IPS-18c (cell line): ENCODE measurements around the gene CSNK2B.

Source experiments
- H3K4me3 ChIP-seq: 2 replicates; pipeline ENCODE4 v1.7.0; 2013; ENCODE audit warnings: low read depth, mild to moderate bottlenecking, low read length, moderate library complexity; ENCODE audit not compliant: insufficient read depth
- H3K9me3 ChIP-seq: one replicate; pipeline ENCODE4 v1.6.1; 2013; ENCODE audit warnings: mild to moderate bottlenecking, low read length, moderate library complexity; ENCODE audit not compliant: control insufficient read depth, insufficient read depth

Gene CSNK2B

DNA sequence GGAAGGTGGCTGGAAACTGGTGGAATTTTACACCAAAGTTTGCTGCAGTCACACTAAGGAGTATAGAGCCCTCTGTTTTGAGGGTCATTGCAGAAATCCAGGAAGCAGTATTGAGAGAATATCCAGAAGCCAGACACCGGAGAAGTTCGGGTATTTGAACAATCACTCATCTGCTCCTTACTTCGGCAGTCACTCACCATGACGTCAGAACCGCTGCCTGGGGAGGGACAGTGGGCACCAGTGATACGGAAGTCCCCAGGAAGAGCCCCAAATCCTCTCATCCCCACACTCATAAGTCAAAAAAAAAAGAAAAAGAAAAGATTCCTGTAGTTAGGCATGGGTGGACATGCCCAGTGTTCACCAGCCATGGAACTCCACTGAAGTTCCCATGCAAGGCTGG, 11.0 kb downstream of the CSNK2B start:
- Histone ChIP-seq H3K4me3 (no peak overlapping the region), H3K9me3 (peaks cover 4% of the 10 kb centered on the region)

DNA sequence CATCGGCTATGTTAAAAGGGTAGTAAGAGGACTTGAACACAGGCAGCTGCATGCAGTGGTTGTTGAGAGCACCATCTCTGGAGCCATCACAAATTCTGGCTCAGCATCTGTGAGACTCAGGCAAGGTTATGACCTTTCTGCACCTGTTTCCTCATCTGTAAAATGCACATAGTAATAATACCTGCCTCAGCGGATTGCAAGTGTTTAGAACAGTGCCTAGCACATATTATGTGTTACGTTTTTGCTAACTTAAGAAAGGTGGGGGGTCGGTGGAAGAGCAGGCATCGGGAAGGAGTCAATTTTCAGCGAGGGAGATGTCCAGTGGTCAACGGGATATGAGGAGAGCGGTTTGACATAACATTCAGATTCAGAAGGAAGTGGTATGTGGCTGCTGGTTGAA, 12.1 kb downstream of the CSNK2B start:
- Histone ChIP-seq H3K9me3 (peaks cover 4% of the 10 kb centered on the region), H3K4me3 (no peak overlapping the region)

DNA sequence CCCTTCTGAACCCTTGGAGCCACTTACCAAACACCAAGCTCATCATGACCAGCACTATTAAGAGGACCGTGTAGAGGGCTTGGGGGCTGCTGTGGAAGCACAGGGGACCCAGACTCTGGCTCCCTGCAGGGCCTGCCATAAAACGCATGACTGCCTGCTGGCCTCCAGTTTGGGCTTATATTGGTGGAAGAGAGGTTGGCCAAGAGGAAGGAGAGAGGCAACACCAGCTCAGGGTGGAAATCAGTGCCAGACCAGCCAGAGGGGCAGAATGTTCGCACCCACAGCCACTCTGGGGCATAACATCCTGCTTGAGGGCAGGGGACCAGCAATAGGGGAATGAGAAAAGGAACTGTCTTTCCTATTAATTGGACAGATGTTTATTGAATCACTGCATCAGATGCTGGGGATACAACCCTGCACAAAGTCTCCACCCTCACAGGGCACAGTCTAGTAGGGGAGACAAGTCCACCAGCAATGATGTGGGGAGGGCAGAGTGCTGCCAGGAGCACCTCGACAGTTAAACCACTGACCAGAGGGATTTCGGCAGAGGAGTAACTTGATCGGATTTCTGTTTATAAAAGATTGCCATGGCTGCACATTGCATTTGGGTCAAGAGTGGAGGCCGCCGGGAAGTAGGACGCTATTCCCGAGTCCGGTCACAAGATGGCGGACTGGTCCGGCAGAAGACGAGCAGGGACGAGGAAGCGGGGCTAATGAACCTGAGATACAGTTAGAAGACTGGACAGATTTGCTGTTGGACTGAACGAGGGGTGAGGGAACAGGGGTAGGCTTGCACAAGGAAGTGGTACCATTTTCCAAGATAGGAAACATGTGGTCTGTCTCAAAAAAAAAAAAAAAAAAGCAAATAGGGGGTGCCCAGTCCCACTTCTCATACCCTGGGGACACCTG, 14.6 kb downstream of the CSNK2B start, which contains the start of gene LY6G5C:
LY6G5C (minus strand) TSS at position 842 of the 909 bp plus-strand sequence; CDS start at position 148, 694 bp downstream.
- Histone ChIP-seq H3K4me3 (peak within 1 kb of the TSS; percentile 50), H3K9me3 (peaks cover 4% of the 10 kb centered on the region)

DNA sequence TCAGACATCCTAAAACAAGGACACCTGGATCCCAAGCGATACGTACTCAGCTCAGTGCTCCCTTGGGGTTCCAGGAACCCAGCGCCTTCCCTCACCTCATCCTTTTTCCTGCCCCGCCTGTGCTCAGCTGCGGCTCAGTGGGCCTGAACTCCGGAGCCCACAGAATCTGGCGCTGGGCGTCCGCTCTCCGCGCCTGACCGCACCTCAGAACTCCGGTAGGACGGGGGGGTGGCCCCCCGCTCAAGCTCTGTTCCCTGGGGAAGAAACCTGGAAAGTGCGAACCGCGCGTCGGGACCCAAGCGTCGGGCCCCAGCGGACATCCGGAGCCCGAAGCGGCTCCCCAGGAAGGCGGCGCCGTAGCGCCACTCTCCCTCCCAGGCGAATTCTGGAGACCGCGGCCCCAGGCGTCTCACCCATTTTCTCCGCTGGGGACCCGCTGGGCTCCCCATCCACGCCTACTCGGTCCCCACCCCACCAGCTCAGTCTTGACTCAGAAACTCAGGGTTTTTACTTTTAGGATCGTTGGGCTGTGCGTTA, 15.3 kb downstream of the CSNK2B start:
- Histone ChIP-seq H3K9me3 (peaks cover 4% of the 10 kb centered on the region), H3K4me3 (peak overlapping the region; percentile 50)

DNA sequence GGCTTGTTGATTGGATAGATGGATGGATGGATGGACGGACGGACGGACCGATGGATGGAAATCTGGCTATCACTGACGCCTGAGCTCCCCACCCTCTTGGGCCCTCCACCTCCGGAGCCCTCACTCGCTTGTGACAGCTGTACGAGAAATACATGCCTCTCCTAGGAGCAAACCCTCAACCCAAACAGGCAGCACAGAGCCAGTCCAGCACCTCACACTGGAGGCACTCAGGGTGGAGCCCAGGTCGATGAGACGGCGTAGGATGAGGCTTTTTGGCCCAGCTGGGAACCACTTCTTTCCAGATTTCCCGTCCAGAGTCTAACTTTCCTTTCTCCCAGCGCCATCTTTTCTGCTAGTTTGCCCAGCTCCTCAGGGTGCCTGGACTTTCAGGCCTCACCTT, 17.7 kb downstream of the CSNK2B start:
- Histone ChIP-seq H3K4me3 (peak overlapping the region; percentile 52; the same call in 1 of the 2 replicates), H3K9me3 (no peaks in the 10 kb centered on the region)

DNA sequence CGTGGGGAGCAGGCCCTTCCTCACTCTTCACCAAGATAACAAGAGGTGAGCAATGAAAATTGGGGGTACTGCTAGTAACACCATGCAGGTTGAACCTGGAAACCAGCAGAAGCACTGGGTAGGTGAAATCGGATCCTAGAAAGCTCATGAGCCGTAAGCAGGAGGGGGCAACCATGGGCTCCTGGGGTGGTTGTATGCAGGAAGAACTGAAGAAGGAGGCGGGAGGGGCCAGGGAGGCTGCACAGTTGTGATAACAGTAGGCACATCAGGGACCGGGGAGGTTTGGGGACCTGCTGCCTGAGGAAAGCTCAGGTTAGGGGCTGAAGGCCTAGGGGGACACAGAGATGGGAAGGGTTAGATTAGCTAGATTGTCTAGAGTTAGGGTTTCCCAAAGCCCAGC, 20.6 kb downstream of the CSNK2B start:
- Histone ChIP-seq H3K9me3 (peaks cover 4% of the 10 kb centered on the region), H3K4me3 (no peak overlapping the region)

DNA sequence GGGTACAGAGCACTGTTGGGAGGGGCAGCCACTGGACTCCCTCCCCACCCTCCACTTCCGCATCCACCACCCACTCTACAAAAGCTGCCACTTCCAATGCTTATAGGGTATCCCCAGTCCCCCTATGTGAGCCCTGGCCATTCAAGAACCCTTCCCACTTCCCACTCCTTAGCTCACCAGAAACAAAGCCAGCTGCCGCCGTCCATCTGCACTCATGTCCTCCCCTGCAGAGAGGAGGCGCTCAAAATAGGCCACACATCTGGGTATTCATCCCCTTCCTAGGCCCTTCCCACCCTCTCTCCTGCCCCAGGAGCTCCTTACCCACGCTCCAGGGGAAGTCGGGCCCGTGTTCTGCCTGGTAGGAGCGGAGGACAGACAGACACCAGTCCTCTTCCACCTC, 21.4 kb downstream of the CSNK2B start:
- no peak overlapping the region for H3K4me3 ChIP-seq
- peaks cover 4% of the 10 kb centered on the region for H3K9me3 ChIP-seq

DNA sequence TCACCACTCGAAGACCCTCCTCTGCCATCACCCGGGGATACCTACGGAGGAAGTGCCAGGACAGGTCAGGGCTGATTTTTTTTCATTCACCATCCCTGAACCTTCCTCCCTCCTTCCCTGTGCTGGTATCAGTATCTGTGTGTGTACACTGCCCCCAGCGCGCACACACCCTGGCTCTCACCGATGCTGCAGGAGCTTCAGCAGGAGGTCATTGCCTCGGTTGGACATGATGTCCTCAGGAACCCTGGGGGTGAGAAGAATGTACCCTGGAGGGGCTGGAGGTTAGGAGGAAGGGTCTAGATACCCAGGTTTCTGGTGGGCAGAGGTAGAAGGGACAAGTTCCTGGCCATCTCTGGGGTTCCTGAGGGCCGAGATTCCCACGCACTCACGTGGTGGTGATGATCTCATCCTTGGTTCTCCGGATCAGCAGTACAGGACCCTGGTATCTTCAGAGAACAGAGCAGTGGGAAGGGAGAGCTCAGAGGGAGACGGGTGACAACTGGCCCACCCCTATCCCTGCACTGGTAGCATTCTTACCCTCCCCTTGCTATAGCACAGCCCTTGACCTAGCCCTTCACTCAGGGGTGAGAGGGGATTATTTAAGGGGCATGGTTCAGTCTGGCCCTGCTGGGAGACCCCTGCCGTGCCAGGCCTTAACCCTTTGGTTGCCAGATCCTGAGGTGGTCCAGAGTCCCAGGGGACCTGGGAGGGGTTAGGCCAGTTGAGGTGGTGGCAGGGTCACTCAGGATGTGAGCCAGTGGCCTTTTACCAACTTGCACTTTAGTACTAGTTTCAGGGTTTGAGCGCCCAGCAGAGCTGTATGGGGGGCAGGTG, 22.2 kb downstream of the CSNK2B start:
- no peak overlapping the region for H3K4me3 ChIP-seq
- H3K9me3 ChIP-seq = peaks cover 4% of the 10 kb centered on the region

DNA sequence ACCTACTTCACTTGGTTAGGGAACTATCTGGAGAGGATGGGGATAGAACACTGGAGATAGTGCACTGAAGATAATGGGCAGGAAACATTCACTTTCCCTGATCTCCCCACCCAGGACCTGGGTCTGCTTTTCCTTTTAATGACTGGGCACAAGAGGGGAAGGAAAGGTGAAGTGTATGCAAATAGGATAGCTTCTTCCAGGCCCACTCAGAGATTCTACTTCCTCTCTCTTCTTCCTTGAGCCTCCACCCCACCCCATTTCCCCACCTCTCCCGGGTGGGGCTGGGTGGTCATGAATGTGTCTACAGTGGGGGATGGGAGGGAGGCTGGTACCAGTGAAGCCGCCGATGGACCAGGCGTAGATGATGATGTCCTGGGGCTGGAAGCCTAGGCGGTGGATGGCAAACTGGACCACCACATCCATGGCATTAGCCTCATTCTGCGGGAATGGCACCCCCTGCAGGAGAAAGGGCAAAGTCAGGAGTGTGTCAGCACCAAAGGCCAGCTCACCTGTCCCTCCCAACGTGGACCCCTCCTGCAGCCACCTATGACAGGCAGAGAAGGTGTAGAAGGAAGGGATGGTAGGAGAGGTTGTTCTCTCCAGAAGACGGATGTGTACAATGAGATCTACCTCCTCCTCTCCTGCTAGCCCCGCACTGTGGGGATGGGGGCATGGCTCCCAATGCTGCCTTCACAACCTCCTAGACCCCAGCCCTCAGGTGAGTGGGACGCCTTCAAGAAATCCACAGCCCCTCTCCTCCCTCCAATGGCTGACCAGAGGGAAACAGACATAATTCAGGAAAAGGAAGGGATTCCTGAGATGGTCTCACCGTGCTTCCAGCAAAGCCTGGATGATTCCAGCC, 23.6 kb downstream of the CSNK2B start:
- peaks cover 4% of the 10 kb centered on the region for H3K9me3 ChIP-seq
- H3K4me3 ChIP-seq = no peak overlapping the region

DNA sequence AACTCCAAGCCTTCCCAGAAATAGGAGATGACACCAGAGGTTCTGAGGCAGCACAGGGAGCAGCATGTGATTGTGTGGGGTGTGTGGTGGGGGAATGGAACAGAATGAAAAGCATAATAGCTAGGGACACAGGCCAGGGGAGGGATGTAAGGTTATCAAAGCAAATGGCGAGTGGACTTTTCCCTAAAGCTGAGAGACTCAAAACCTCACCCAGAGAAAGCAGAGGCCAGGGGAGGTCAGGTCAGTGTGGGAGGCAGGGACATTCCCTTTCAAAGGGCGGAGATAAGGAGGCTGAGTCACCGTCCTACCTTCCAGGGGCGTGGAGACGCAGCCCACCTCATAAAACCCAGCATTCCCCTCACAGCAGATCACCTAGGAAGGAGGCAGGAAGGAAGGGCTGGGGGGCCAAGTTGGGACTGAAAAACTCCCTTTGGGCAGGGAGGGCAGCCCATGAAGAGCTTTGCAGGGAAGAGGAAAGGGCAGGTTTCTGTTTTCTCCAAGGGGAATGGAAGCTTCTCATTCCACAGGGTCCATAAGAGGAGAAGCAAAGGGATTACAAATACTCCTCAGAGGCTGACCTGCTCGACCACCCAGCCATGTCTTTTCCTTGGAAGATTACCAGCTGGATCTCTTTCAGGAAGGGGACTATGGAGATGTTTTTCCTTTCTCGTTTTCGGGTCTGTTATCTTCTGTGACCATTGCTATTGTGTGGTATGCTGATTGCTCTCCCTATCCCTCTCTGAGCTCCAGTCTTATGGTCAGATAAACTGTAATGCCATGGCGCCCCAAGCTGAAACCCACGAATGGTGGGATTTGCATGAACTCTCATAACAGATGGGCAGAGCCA, 24.6 kb downstream of the CSNK2B start:
- no peak overlapping the region for H3K4me3 ChIP-seq
- peaks cover 4% of the 10 kb centered on the region for H3K9me3 ChIP-seq

DNA sequence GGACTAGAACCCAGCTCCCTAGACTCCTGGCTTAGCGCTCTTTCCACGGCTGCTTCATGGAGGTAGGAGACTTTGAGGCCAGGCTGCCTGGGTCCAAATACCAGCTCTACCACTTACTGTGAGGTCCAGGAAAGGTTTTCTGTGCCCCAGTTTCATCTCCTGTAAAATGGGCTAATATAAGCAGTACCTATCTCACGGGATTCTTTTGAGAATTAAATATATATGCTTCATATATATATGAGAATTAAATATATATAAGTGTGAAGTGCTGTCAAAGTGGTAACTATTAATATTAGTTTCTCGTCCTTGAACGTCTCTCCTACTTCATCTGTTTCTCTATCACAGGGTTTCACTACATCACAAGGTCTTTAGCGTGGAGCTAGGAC, 25.2 kb downstream of the CSNK2B start:
- Histone ChIP-seq H3K4me3 (no peak overlapping the region), H3K9me3 (peaks cover 4% of the 10 kb centered on the region)

DNA sequence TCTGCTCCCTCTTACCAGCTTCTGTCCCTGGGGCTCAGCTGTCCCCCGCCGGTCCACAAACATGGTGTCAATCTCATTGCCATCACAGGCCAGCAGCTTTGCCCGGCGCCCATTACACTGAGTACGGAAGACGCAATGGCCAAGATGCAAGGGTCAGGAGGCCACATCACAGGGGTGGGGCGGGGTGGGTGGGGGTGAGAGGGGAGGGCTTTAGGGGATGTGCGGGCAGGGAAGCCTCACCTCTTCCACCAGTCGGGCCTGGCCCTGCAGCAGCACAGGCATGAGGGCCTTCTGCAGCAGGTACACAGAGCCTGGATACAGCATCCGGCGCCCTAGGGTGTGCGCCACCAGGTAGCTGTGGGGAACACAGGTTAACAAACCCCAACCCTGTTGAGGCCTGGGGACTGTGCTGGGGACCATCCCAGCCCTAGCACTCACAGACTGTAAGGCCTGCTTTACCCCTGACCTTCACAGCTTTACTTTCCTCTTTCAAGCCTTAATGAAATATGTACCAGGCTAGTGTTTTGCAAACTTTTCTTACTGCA, 25.8 kb downstream of the CSNK2B start:
- H3K4me3 ChIP-seq = no peak overlapping the region

DNA sequence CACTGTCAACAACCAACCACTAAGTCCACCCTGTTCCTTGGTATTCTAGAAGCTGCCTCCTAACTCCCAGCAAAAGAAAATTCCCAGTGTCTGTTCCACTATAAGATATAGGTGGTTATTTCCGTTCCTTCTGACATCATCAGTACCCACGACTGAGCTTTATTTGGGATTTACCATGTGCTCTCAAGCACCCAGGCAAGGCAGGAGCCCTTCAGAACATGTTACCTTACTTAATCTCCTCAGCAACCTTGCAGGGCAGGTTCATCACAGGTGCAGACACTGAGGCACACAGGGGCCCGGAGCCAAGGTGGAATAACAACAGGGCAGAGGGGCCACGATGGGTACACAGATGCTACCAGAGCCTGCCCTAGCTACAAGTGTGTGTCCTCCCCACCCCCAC, 26.5 kb downstream of the CSNK2B start:
- Histone ChIP-seq H3K4me3 (no peak overlapping the region), H3K9me3 (peaks cover 4% of the 10 kb centered on the region)

More for the DNA sequence above, 25.8 kb downstream of the CSNK2B start:
- H3K9me3 ChIP-seq = peaks cover 4% of the 10 kb centered on the region

DNA sequence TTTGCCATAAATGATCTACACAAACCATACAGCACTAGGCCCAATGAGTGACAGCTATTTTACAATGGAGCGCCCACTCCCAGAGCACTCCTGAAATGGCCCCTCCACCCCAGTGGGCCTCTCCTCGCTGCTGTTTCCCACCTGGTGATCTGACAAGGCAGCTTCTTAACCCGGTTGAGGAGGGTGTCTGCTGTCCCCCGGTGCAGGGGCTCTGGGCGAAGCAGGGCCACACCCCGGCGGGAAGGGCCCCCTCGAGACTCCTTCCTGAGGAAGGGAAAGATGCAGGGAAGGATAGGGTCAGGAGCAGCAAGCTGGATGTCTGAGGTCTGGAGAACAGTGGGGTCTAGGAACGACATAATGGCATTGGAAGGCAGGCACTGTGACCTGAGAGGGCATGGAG, 27.0 kb downstream of the CSNK2B start:
- peaks cover 4% of the 10 kb centered on the region for H3K9me3 ChIP-seq
- no peak overlapping the region for H3K4me3 ChIP-seq

DNA sequence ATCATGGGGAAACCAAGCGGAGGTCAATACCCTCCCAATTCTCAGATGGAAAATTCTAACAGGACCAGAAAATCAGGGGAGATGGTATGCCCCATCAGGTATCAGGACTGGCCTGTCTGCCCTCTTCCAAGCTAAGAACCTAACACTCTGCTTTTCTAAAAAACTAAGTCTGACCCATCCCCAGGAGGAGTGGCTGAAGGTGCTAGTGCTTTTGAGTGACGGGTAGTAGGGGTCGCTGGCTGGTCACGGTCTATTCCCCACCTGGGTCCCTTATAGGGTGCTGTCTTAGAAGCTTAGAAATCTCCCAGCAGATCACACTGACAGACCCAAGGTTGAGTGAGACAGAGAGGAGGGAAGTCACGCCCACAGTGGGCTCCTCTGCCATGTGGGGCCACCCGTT, 27.7 kb downstream of the CSNK2B start:
- peaks cover 4% of the 10 kb centered on the region for H3K9me3 ChIP-seq
- H3K4me3 ChIP-seq = no peak overlapping the region

DNA sequence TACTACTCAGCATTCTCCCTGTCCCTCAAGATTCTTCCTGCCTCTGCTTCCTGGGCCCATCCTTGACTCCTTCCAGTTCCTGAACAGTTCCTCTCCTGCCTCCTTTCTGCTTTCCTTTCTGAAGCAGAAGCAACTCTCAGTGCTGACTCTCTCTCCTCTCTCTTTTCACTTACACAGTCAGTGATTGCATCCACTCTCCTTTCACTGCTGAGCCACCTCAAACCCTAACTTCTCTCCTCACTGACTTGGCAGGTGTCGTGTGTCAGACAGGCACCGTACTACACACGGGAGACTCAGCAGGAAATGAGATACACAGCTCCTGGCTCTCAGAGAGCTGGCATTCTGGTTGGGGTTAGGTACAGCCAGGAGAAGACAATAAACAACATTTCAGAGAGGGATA, 31.7 kb downstream of the CSNK2B start:
- H3K4me3 ChIP-seq = no peak overlapping the region
- H3K9me3 ChIP-seq = no peaks in the 10 kb centered on the region
